ENCODE results near the gene IL21R.

- no peak for TF ChIP-seq GATA2 (IDR thresholded peaks at IDR 0.05; ENCODE audit: low read depth, low read length)
- TF ChIP-seq GATA3 (IDR thresholded peaks at IDR 0.05; ENCODE audit: low read depth, low read length): no peak
These were observed 33.6 kb upstream of the IL21R start for GRCh38 chr16:27368358-27368722.
